Tibial nerve (tissue), 3 donors: ENCODE results near the gene PACSIN2.

Source experiments
- POLR2A ChIP-seq, 2 donors: fragments of 450-650 bp; IDR thresholded peaks; one replicate each; pipeline ENCODE4 v1.6.1; 2017; ENCODE audit warnings: antibody characterized with exemption in 2 of 2, mild to moderate bottlenecking in 2 of 2, moderate library complexity in 2 of 2
- TF ChIP-seq, protein P1 (sequence below), 5 experiments: fragments of 200-600 bp in 3 of 5; fragments of 450-650 bp in 2 of 5; sonication (generic) in 3 of 5; IDR thresholded peaks; one replicate each; pipeline ENCODE4 v1.5.1; 2016 to 2019; ENCODE audit warnings: antibody characterized with exemption in 5 of 5, mild to moderate bottlenecking in 3 of 5, moderate library complexity in 2 of 5

DNA sequence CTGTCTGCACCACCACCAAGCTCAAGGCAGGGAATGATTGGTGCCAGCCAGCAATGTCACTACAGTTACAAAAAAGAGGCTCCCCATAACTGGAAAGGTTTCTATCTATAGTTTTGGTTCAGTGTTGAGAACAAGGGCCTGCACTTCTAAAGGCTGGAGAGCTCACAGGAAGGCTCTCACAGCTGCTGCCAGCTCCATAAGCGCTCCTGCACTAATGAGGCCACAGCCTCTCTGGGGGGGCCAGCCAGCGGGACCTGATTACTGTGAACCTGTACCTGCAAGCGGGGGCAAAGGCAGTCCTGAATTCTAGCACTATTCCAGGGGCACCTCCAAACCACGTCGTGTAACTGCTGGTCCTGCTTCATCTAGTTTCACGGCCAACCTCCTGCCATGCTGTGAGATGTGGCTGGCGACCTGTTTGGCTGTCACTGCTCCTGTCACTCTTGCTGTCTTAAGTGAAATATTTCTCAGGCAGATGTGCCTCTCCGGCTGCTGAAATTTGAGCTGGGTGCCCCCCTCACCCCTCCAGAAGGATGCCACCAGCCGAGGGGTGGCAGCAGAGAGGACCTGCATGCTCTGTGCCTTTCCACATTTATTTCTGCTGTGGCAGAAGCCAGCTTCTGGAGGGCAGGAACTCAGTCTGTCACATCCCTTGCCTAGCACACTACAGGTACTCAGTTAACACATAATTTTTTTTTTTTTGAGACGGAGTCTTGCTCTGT, 104.6 kb downstream of the PACSIN2 start:
- TF ChIP-seq, protein P1, sequence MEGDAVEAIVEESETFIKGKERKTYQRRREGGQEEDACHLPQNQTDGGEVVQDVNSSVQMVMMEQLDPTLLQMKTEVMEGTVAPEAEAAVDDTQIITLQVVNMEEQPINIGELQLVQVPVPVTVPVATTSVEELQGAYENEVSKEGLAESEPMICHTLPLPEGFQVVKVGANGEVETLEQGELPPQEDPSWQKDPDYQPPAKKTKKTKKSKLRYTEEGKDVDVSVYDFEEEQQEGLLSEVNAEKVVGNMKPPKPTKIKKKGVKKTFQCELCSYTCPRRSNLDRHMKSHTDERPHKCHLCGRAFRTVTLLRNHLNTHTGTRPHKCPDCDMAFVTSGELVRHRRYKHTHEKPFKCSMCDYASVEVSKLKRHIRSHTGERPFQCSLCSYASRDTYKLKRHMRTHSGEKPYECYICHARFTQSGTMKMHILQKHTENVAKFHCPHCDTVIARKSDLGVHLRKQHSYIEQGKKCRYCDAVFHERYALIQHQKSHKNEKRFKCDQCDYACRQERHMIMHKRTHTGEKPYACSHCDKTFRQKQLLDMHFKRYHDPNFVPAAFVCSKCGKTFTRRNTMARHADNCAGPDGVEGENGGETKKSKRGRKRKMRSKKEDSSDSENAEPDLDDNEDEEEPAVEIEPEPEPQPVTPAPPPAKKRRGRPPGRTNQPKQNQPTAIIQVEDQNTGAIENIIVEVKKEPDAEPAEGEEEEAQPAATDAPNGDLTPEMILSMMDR (IDR thresholded peaks at IDR 0.05) = no peak
- no peak for TF ChIP-seq POLR2A (IDR thresholded peaks at IDR 0.05)
